CMK (cell line): Measurements from ENCODE around the gene FNDC3B.

Experiments
- DNase-seq: peaks from one replicate; pipeline ENCODE4 v3.0.0-alpha.2; 2010; ENCODE audit warnings: low read depth

The FNDC3B gene

GRCh38 chr3:172113710-172114109 lies 74.3 kb downstream of the FNDC3B start:
- no peak for DNase-seq

DNA sequence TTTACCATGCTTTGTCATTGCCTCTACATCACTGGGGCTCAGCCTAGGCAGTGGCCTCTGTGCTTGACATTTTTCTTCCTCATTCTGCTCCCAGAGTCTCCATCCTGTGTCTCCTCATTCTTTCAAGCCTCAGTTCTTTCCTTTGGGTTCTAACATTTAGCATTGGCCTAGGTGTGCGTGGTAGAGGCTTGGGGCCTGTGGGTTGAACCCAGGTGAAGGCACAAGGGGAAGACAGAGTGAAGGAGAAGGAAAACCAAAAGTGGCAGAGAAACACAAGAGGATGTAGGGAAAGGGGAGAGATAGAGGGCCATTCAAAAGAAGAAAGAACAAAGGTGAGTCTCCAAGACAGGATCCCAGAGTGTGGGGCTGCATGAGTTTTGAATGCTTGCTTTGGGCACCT lies 75.7 kb downstream of the FNDC3B start:
- DNase-seq, result no peak

DNA sequence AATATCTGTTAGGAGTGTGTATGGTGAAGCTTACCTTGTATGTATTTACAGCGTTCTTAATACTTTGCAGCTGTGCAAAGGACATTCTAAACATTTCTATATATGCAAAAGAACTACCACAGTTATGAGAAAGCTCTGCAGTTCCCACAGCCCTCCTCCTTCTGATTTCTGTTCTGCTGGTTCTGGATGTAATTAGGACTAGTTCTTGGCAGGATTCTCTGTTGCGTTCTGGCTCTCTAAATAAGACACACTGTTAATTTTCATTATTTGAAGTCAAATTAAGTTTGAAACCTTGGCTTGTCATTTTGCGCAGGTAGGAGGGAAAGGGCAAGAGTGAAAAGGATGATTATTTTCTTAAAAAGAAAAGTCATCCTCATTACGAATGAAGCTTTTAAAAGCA lies 76.4 kb downstream of the FNDC3B start:
- no peak for DNase-seq

GRCh38 chr3:172118019-172118418 lies 78.6 kb downstream of the FNDC3B start:
- DNase-seq, result no peak

- DNase-seq, result no peak
Measured at GRCh38 chr3:172119266-172119969, 80.0 kb downstream of the FNDC3B start.

DNA sequence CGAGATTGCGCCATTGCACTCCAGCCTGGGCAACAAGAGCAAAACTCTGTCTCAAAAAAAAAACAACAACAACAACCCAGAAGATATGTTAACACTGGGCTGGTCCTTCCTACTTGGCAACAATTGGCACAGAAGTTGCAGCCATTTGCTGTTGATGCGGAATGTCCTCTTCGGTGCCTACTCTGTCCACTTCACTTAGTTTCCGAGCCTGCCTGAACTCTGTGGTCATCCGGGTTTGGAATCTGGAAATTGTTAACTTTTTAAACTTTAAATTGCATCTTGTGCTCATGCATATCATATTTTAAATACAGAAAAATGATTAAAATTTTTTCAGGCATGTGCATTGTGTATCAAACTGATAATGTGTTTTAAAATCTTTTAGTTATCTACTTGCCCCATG lies 81.5 kb downstream of the FNDC3B start:
- no peak for DNase-seq

- DNase-seq, result no peak
Measured at GRCh38 chr3:172121981-172122380, 82.6 kb downstream of the FNDC3B start.

GRCh38 chr3:172124271-172124670 lies 84.9 kb downstream of the FNDC3B start:
- no peak for DNase-seq

DNA sequence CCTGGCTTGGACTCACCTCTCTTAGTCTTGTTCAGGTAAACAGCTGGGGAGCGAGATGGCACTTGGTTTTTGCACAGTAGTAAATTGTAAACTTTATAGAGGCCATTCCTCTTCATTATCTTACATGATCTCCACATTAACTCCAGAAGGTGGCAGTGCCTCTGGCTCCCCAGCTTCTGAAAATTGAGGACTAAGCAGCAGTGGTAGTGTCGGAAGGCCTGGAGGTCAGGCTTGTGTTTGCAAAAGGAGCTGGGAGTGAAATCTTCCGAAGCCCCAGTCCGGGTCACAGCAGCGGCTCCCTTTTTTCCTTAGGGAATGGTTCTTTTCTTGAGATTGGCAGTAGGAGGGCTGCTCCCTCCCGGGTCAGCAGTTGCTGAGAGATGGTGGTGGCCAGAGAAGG lies 85.7 kb downstream of the FNDC3B start:
- DNase-seq, result no peak

DNA sequence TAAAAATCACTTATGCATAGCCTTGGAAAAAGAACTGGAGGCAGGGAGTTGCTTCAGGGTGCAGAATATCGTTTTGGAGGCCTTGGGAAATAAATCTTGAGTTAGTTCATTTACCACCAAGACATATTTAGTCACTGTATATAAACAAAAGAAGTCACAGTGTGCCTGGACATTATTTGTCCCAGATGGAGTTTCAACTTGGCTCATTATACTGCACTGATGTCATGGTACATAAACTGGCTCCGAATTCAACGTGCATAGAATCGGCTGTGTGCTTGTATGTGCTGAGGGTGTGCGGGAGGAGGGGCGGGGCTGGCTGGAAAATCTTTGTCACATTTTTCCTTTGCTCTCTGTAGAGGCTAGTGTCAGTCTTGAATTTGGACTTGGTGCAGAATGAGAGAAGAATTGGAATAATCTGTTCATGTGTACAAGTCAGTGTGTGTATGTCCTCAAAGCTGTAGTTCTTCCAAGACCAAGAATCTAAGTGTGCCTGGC lies 86.6 kb downstream of the FNDC3B start:
- DNase-seq, result no peak

GRCh38 chr3:172126741-172127140 lies 87.4 kb downstream of the FNDC3B start:
- no peak for DNase-seq

DNA sequence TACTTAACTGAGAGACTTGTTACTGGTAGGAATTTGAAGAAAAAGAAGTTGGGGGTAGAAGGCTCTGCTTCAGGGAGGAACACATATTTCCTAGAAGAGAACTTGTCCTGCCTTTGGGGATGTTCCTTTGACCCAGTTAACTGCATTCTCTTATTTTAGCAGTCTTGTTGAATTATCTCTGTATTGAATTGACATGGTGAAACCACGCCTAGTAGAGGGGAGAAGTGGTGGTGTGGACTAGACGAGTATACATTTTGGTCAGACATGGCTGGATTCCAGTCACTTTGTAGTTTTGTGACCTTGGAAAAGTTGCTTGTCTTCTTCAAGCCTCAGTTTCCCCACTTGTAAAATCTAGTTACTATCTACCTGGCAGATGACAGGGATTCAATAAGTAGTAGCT lies 87.8 kb downstream of the FNDC3B start:
- no peak for DNase-seq

DNA sequence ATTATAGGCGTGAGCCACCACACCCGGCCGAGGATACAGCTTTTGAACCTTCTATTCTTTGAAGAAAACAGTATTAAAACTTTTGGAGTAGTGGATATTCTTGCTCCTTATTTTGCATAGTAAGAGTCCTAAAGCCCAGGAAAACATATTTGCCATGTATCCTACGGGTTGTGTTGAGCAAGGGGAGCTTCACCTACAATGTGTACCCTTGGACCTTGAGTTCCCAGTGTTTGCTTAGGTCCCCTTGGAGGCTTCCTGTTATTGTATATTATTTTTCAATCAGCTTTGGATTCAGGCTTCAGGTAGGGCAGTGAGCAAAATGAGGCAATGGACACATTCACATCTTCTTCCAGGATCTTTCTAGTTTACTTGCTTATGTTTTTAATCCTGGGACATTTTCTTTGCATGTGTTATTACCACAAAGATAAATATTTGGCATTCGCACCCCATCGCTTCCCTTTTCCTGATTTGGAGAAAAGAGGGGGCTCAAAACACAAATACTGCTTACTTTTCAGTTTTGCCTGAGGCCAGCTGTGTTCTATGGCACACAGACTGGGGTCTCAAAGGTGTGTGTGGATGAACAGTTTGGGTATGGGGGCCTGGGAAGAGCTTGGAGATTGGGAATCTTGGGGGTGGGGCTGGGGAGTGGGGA lies 88.7 kb downstream of the FNDC3B start:
- no peak for DNase-seq

- DNase-seq, result no peak
Measured at GRCh38 chr3:172128858-172129257, 89.5 kb downstream of the FNDC3B start.

DNA sequence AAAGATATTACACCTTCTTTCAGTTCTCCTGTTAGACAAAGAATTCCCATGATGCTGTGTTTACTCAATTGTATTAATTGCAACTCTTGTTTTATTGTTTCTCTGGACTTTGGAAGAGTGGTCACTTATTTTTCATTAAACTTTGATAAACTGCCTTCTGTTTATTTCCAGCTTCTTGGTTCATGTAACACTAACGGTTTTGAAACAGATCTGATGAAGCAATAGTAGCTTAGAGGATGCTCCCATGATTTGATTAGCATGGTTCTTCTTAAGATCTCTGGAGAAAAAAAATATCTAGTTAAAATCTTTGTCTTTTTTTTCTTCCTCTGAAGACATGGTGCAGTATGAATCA lies 90.1 kb downstream of the FNDC3B start:
- no peak for DNase-seq

GRCh38 chr3:172129850-172130716 lies 90.7 kb downstream of the FNDC3B start:
- no peak for DNase-seq

- DNase-seq, result no peak
Measured at GRCh38 chr3:172130717-172131050, 91.3 kb downstream of the FNDC3B start.

GRCh38 chr3:172131746-172132145 lies 92.4 kb downstream of the FNDC3B start:
- DNase-seq, result no peak

DNA sequence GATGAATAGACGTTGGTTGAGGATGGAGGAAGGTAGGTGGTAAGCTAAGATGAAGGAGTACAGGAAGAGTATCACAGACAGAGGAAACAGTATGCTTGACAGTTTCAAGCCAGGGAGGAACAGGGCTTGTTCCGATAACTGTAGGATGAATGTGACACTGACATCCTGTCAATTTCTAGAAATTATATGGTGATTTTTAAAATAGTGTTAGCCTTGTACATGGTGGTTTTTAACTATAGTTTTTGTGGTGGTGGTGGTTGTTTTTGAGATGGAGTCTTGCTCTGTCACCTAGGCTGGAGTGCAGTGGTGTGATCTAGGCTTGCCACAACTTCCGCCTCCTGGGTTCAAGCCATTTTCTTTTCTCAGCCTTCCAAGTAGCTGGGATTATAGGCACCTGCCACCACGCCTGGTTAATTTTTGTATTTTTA lies 92.8 kb downstream of the FNDC3B start:
- no peak for DNase-seq

GRCh38 chr3:172132721-172133311 lies 93.4 kb downstream of the FNDC3B start:
- DNase-seq, result no peak

DNA sequence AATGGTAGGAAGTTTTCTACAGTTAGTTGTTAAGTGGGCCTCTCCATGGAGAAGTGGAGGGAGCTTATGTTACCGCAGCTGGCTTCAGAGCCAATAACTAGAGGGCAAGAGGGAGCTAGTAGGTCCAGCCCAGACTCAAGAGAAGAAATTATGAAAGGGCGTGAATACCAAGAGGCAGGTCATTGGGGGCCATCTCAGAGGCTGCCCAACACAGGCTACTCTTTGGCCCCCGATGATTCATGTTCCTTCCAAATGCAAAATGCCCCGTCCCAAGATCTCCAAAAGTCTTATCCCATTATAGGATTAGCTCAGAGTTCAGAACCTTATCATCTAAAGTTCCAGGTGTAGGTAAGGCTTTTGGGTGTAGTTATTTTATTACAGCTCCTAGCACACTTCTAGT lies 94.5 kb downstream of the FNDC3B start:
- no peak for DNase-seq

GRCh38 chr3:172134352-172134751 lies 95.0 kb downstream of the FNDC3B start:
- no peak for DNase-seq

DNA sequence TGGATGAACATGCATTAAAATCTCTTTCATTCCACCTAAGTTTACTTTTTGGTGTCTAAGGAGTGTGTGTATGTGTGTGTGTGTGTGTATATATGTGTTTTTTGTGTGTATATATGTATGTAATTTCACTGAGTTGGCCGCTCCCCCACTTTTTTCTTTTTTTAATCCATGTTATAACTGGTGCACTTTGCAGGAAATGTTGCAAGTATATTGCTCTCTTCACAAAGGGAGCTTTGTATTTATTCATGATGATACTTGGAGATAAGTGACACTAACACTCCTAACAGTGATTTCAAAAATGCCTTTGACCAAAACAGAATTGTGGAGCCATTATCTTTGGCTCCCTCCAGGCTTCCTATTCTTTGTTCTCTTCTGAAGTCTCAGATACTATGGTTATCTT lies 95.8 kb downstream of the FNDC3B start:
- DNase-seq, result no peak
